Keratinocyte (primary cell): ENCODE measurements around the gene STIMATE. TPM values are rescaled to one million over a fixed set of nuclear protein-coding genes. Genes with fewer than 3 reads are reported as not detected.

ENCODE experiments used
- DNase-seq: peaks from one replicate; pipeline ENCODE4 v3.0.0-alpha.2; 2011; ENCODE audit warnings: low read depth, missing footprints, low spot score
- FAIRE-seq: peaks from 2 replicates; lab custom pipeline; 2011; peaks lifted over from hg19 to GRCh38; lab: Jason Lieb, UNC
- H2AFZ ChIP-seq: 2 replicates; pipeline ENCODE4 v1.6.0; 2012; ENCODE audit warnings: low read length, control low read depth, inconsistent platforms; ENCODE audit not compliant: control insufficient read depth
- H3K27ac ChIP-seq: 2 replicates; pipeline ENCODE4 v1.5.1; 2011; ENCODE audit warnings: low read length; ENCODE audit not compliant: control insufficient read depth, insufficient read depth
- H3K27me3 ChIP-seq: 3 replicates; pipeline ENCODE4 v1.6.0; 2011; ENCODE audit warnings: low read length; ENCODE audit not compliant: control insufficient read depth, insufficient read depth; ENCODE audit errors: extremely low read depth
- H3K36me3 ChIP-seq, 2 experiments: 2 replicates in 1 of 2; 3 replicates in 1 of 2; pipeline ENCODE4 v1.5.1; 2011; ENCODE audit warnings: low read length in 2 of 2, mild to moderate bottlenecking in 1 of 2; ENCODE audit not compliant: control insufficient read depth in 2 of 2, insufficient read depth in 2 of 2; ENCODE audit errors: extremely low read depth in 1 of 2
- H3K4me1 ChIP-seq: 3 replicates; pipeline ENCODE4 v1.5.1; 2011; ENCODE audit warnings: low read length; ENCODE audit not compliant: control insufficient read depth, insufficient read depth; ENCODE audit errors: extremely low read depth
- H3K4me2 ChIP-seq: 3 replicates; pipeline ENCODE4 v1.6.0; 2011; ENCODE audit warnings: low read depth, low read length; ENCODE audit not compliant: control insufficient read depth, insufficient read depth; ENCODE audit errors: extremely low read depth
- H3K4me3 ChIP-seq, 3 experiments: fragments of 200-600 bp in 1 of 3; sonication (generic) in 1 of 3; 2 replicates in 2 of 3; 3 replicates in 1 of 3; pipeline ENCODE4 v1.5.1; 2011 to 2016; ENCODE audit warnings: low read length in 3 of 3, mild to moderate bottlenecking in 3 of 3, control low read depth in 2 of 3, inconsistent platforms in 1 of 3, low read depth in 1 of 3, mixed read lengths in 1 of 3, mixed run types in 1 of 3, moderate library complexity in 1 of 3; ENCODE audit not compliant: control insufficient read depth in 2 of 3, insufficient read depth in 2 of 3; ENCODE audit errors: extremely low read depth in 1 of 3
- H3K79me2 ChIP-seq: 2 replicates; pipeline ENCODE4 v1.6.0; 2012; ENCODE audit warnings: low read length; ENCODE audit not compliant: control insufficient read depth, insufficient read depth
- H3K9ac ChIP-seq: 3 replicates; pipeline ENCODE4 v1.6.0; 2011; ENCODE audit warnings: low read length; ENCODE audit not compliant: control insufficient read depth, insufficient read depth; ENCODE audit errors: extremely low read depth
- H3K9me1 ChIP-seq: 3 replicates; pipeline ENCODE4 v1.6.0; 2011; ENCODE audit warnings: low read length; ENCODE audit not compliant: control insufficient read depth, insufficient read depth; ENCODE audit errors: extremely low read depth
- H3K9me3 ChIP-seq: 2 replicates; pipeline ENCODE4 v1.5.1; 2012; ENCODE audit warnings: low read depth, low read length; ENCODE audit not compliant: control insufficient read depth
- H4K20me1 ChIP-seq: 3 replicates; pipeline ENCODE4 v1.6.0; 2011; ENCODE audit warnings: low read length; ENCODE audit not compliant: control insufficient read depth, insufficient read depth; ENCODE audit errors: extremely low read depth
- CTCF ChIP-seq, 3 experiments: IDR thresholded peaks in 1 of 3; conservative IDR thresholded peaks in 1 of 3; optimal IDR thresholded peaks in 1 of 3; 2 replicates in 2 of 3; 3 replicates in 1 of 3; pipeline versions ENCODE3 to v1.5.1; 2011; ENCODE audit warnings: low read length in 3 of 3, mild to moderate bottlenecking in 3 of 3, moderate library complexity in 2 of 3, control low read depth in 1 of 3, inconsistent platforms in 1 of 3; ENCODE audit not compliant: insufficient read depth in 2 of 3; ENCODE audit errors: extremely low read depth in 1 of 3
- EZH2 ChIP-seq: IDR thresholded peaks from one replicate; pipeline ENCODE4 v1.6.1; 2012; ENCODE audit warnings: inconsistent platforms, mild to moderate bottlenecking, low read length, moderate library complexity
- dilution Hi-C: fragments of 300-500 bp; cut with MboI; formaldehyde crosslinking; loops from one replicate; pipeline ENCODE4 v1.7.0; 2020; ENCODE audit warnings: low sequenced_read_pairs; ENCODE audit not compliant: extremely low pct_ligation_motif_present
- polyA plus RNA-seq, 5 experiments: library from polyadenylated mRNA; depleted of rRNA in 3 of 5; stranded (reverse) in 3 of 5; stranded (forward) in 1 of 5; unstranded in 1 of 5; fragments of >200 nt; gene quantifications; 1 replicate in 1 of 5; 2 replicates in 3 of 5; 3 replicates in 1 of 5; pipeline versions ENCODE4 v1.2.1 to v1.2.3, GENCODE V29; 2011 to 2012; ENCODE audit warnings: missing spikeins in 2 of 5, low read depth in 1 of 5, low replicate concordance in 1 of 5

Gene STIMATE
- polyA plus RNA-seq, 1 donor (not counting 4 experiments of a cell fraction or from before 2014, with no cell fraction given), result 8.2 TPM

DNA sequence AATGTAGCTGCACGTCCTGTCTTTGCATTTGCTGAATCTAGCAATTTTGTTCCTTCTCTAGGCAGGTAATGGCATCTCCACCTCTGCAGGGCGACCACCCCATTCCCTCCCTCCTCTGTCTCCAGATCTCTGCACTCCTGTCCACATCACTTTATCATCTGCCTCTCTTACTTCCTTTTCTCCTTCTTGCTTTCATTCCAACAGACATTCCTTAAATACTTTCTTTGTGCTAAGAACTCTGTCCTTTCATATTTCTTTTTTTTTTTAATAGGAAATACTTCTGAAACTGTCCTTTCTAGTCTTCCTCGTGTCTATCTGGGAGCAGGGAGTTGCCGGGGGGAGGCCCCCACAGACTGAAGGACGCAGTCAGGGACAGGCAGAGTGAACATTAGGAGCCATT is 95.5 kb downstream of the STIMATE start:
- FAIRE-seq (no peak), DNase-seq (no peak)
- TF ChIP-seq CTCF (optimal IDR thresholded peaks at IDR 0.05 in 1 of 3, IDR thresholded peaks at IDR 0.05 in 1 of 3, conservative IDR thresholded peaks at IDR 0.05 in 1 of 3; ENCODE audit: extremely low read depth in 1 of 3, insufficient read depth in 2 of 3, low read length in 3 of 3) (no peak), EZH2 (no peak)
- no peak overlapping the region for H3K9ac ChIP-seq
- H3K9me1 ChIP-seq, result peaks cover 2% of the 10 kb centered on the region
- no peak overlapping the region for H2AFZ ChIP-seq
- no peak overlapping the region for H3K4me2 ChIP-seq
- peaks cover 4% of the 10 kb centered on the region for H3K27me3 ChIP-seq
- H3K9me3 ChIP-seq, result no peaks in the 10 kb centered on the region
- dilution Hi-C loops, result no loop called here
- peaks cover 4% of the 10 kb centered on the region for H3K4me1 ChIP-seq
- no peaks in the 10 kb centered on the region for H4K20me1 ChIP-seq
- no peak overlapping the region for H3K4me3 ChIP-seq
- H3K36me3 ChIP-seq, result no peaks in the 10 kb centered on the region
- no peaks in the 10 kb centered on the region for H3K79me2 ChIP-seq
- no peak overlapping the region for H3K27ac ChIP-seq

GRCh38 chr3:52800079-52800478 is 97.3 kb downstream of the STIMATE start:
- Histone ChIP-seq H3K9ac (no peak overlapping the region), H3K9me3 (no peaks in the 10 kb centered on the region), H3K4me3 (no peak overlapping the region), H3K4me1 (peaks cover 4% of the 10 kb centered on the region), H3K27me3 (peaks cover 4% of the 10 kb centered on the region), H3K9me1 (peaks cover 2% of the 10 kb centered on the region), H3K36me3 (no peaks in the 10 kb centered on the region), H4K20me1 (no peaks in the 10 kb centered on the region), H3K79me2 (no peaks in the 10 kb centered on the region), H2AFZ (no peak overlapping the region), H3K27ac (no peak overlapping the region), H3K4me2 (no peak overlapping the region)
- FAIRE-seq, result no peak
- dilution Hi-C loops, result no loop called here
- no peak for DNase-seq
- no peak for TF ChIP-seq EZH2
- no peak for TF ChIP-seq CTCF (optimal IDR thresholded peaks at IDR 0.05 in 1 of 3, IDR thresholded peaks at IDR 0.05 in 1 of 3, conservative IDR thresholded peaks at IDR 0.05 in 1 of 3; ENCODE audit: extremely low read depth in 1 of 3, insufficient read depth in 2 of 3, low read length in 3 of 3)
